ENCODE data around the gene GOT1. TPM values are rescaled to one million over a fixed set of nuclear protein-coding genes. Genes with fewer than 3 reads are reported as not detected.
A peak's percentile ranks its signal among the peaks of the same experiment; 100 is the strongest.

The GOT1 gene
- total RNA-seq, 1 donor from 2014 or later, result 507 TPM

- intact Hi-C loops (cut with DNase I), result no loop called here
- DNase-seq (ENCODE audit: missing footprints) (no peak), ATAC-seq (no peak)
These were observed 8.5 kb upstream of the GOT1 start for GRCh38 chr10:99438890-99439289.

GRCh38 chr10:99435986-99436638, 5.7 kb upstream of the GOT1 start:
- DNase-seq (ENCODE audit: missing footprints) (no peak), ATAC-seq (no peak)
- intact Hi-C loops (cut with DNase I), result no loop called here

- no peak for DNase-seq (ENCODE audit: missing footprints)
- ATAC-seq, result no peak
- intact Hi-C loops (cut with DNase I), result loop anchor here (5.0 kb wide), 3 partner anchors 299 to 1166 kb away; partner anchors contain the start of genes COX15, CUTC and LOXL4
These were observed 3.1 kb upstream of the GOT1 start for GRCh38 chr10:99433378-99434020.

DNA sequence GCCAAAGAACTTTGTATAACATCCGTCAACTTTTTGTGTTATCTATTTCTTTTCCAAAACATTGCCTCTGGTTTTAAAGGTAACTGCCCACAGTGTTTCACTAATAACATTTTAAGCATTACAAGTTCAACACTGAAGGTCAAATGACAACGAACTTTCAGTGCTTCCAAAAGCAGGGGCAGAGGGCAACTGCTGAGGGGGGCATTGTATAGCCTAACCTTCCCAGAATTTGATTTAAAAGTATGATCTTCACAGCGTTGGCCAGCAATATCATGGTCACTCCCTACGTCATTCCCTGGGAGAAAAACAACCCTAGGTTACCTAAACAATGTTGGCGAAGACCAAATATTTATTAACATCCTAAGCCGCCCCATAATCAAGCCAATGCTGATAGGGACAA, 2.5 kb upstream of the GOT1 start:
- DNase-seq (ENCODE audit: missing footprints) (no peak), ATAC-seq (no peak)
- intact Hi-C loops (cut with DNase I), result loop anchor here (5.0 kb wide), 3 partner anchors 299 to 1166 kb away; partner anchors contain the start of genes COX15, CUTC and LOXL4

GRCh38 chr10:99432047-99432446, 1.6 kb upstream of the GOT1 start:
- ATAC-seq (no peak), DNase-seq (ENCODE audit: missing footprints) (no peak)
- intact Hi-C loops (cut with DNase I), result loop anchor here (5.0 kb wide), 3 partner anchors 300 to 1165 kb away; partner anchors contain the start of genes COX15, CUTC and LOXL4

- peak; percentile 81 for DNase-seq (ENCODE audit: missing footprints)
- ATAC-seq, result peak; percentile 58
- intact Hi-C loops (cut with DNase I), result loop anchor here (1.0 to 5.0 kb wide), 6 partner anchors 39 to 1164 kb away; partner anchors contain the start of genes COX15, CUTC, LOXL4 and SLC25A28
These were observed 851 bp upstream of the GOT1 start for GRCh38 chr10:99431190-99431760.

DNA sequence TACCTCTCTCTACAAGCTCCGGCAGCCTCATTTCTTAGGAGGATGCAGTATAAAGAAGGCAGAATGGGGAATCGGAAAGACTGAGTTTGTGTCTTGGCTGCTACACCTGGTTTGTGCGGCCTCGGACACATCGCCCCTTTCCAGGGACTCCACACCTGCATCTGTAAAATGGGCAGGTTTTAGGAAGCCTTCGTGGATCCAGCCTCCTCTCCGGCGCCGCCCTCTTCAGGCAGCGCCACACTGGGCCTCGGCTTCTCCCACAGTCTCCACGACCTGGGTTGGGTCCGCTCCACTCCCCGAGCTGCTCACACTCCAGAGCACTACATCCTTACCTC, 341 bp downstream of the GOT1 start:
- intact Hi-C loops (cut with DNase I), result loop anchor here (2.0 to 5.0 kb wide), 5 partner anchors 183 to 1163 kb away; partner anchors contain the start of genes COX15, CUTC, LOXL4 and SLC25A28
- ATAC-seq, result no peak
- DNase-seq (ENCODE audit: missing footprints), result no peak

GRCh38 chr10:99429517-99430095, 818 bp downstream of the GOT1 start:
- intact Hi-C loops (cut with DNase I), result loop anchor here (2.0 to 5.0 kb wide), 5 partner anchors 183 to 1162 kb away; partner anchors contain the start of genes COX15, CUTC, LOXL4 and SLC25A28
- ATAC-seq (no peak), DNase-seq (ENCODE audit: missing footprints) (no peak)

DNA sequence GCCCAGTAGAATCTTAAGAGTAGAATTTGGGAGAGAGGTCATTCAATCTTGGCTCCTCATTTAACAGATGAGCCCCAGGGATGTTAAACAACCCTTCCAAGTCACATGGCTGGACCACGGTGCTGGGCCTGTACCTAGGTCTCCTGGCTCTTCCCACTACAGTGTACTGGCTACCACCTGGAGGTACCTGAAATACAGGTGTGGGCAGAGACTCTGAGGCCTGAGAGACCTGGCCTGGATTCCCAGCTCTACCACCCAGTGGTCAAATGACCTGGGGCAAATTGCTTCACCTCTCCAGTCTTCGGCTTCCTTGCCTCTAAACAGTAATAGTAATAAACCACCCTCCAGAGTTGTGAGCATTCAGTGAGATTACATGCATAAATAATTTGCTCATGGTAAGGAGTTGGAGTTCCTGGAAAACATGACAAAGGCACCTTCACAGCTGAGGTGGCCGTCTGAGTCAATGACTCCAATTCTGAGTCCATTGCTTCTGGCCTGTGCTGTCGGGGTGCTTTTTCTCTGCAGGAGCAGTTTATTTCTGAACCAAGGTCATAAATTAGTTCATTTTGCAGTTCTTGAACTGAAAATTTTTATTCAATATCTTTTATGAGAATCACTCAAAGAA, 2.7 kb downstream of the GOT1 start:
- intact Hi-C loops (cut with DNase I), result no loop called here
- DNase-seq (ENCODE audit: missing footprints) (peak; percentile 60), ATAC-seq (no peak)

DNA sequence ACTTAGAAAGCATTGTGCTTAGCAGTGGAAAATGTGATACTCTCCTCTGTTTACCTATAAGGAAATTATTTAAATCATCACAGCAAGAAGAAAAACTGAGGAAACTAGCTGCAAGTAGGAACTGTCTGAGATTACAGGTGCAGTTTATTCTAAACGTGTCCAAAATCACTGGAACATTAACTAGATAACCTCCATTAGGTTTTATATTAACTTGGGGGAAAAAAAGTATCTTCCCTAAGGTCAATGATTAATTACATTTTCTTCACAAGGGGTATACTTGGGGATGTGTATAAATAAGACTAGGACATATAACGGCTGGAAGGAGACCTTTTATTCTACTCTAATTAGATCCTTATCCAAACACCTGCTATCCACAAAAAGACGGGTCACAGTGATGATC, 3.7 kb downstream of the GOT1 start:
- ATAC-seq (no peak), DNase-seq (ENCODE audit: missing footprints) (no peak)
- intact Hi-C loops (cut with DNase I), result no loop called here

- no peak for ATAC-seq
- no peak for DNase-seq (ENCODE audit: missing footprints)
- intact Hi-C loops (cut with DNase I), result no loop called here
These were observed 5.2 kb downstream of the GOT1 start for GRCh38 chr10:99425204-99425603.

- DNase-seq (ENCODE audit: missing footprints) (no peak), ATAC-seq (no peak)
- intact Hi-C loops (cut with DNase I), result no loop called here
These were observed 5.8 kb downstream of the GOT1 start for GRCh38 chr10:99424656-99425055.

DNA sequence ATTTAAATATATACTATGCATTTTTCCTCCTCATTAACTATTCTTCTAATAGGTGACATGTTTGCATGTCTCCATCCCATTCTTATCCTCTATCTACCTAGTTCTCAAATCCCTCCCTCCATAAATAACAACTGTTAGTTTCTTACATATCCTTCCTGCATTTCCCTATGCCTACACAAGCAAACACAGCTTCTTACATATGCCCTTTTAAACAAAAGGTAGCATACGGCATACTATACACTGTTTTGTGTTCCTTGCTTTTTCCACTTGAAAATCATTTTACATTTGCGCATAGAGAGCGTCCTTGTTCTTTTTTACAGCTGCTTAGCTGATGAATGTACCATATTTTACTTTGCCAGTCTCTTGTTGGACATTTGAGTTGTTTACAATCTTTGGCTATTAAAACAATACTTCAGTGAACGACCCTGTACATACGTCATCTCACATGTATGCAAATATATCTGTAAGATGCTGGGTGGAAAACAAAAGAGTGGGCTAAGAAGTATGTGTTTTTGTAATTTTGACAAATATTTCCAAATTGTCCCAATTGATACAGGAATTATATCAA, 7.8 kb downstream of the GOT1 start:
- DNase-seq (ENCODE audit: missing footprints), result no peak
- no peak for ATAC-seq
- intact Hi-C loops (cut with DNase I), result no loop called here

DNA sequence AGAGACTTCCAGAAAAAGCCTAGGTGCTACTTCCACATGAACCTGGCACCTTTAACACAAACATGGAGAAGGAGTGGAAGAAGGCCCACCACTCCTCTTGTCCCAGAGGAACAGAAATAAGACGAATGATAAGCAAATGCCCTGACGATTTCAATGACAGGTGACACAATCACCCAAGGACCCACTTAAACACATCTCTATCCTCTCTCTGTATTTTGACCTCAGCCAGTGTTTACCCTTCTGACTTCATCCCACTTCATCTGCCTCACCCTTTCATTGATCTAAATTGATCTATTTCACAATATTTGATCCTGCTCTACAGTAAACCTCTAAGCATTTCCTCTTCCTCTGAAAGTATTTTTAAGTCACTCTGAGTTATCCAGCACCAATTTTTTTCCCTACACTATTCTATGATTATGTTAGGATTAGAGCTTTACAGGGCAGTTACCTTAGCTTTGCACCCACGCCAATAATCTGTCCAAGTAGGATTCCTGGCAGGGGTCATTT, 9.1 kb downstream of the GOT1 start:
- no peak for DNase-seq (ENCODE audit: missing footprints)
- ATAC-seq, result no peak
- intact Hi-C loops (cut with DNase I), result no loop called here

DNA sequence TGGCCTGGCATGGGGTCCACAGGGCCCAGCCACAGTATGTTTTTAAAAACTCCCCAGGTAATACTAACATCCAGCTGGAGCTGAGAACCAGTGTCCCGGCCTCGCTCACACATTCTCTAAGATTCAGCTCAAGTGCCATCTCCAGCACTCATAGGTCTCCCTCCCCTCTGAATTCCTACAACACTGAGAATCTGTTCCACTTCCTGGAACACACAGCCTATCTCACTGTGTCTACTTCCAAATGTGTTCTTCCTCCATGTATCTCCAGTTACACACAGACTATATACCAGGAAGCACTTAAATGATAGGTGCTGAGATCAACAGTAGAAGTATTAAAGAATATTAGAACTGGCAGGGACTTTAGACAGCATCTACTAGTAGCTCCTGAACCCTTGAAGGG, 10.7 kb downstream of the GOT1 start:
- intact Hi-C loops (cut with DNase I), result no loop called here
- ATAC-seq, result no peak
- DNase-seq (ENCODE audit: missing footprints), result no peak

DNA sequence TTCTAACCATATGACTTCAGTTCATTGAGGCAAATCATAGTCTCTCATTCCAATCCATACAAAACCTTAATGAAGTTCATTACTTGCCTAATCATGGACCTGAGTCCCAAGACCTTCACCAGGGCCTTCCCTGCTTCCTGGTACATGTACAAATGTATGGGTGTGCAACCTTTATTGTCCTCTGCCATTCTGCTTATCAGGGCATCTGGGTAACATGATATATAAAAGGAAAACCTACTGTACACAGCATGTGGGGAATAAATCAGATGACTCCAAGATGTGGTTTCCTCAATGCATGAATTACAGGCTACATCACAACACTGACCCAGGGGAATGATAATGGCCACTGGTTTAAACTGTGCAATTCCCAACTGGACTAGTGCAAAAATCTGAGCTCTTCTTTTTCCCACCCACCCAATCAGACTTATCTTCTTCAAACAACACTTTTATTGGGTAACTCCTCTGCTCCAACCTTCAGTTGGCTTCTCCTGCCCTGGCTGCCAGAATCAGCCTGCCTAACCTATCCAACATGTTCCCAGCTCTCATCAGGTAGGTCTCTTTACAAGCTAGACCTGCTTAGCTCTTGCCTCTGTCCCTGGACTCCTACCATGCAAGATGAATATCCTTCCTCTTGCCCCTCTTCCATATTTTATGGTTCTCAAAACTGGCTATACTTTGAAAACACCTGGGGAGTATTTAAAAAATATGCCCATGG, 11.4 kb downstream of the GOT1 start:
- intact Hi-C loops (cut with DNase I), result no loop called here
- ATAC-seq (no peak), DNase-seq (ENCODE audit: missing footprints) (peak; percentile 30)

DNA sequence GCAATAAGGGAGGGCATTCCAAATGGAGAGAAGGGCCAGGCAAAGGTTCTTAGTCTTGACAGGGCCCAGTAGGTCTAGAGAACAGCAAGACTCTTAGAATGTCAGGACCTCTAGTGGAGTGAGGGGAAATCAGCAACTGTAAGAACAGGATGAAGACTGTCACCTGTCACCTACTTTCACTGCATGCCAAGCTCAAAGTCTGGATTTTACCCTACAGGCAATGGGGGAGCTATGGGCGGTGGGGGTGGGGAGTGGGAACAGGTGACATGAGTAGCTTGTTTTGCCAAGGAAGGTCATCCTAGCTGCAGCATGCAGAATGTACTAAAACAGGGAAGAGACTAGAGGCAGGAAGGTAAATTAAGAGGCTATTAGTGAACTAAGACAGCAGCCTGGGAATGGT, 18.3 kb downstream of the GOT1 start:
- ATAC-seq, result peak; percentile 75
- no peak for DNase-seq (ENCODE audit: missing footprints)
- intact Hi-C loops (cut with DNase I), result no loop called here

DNA sequence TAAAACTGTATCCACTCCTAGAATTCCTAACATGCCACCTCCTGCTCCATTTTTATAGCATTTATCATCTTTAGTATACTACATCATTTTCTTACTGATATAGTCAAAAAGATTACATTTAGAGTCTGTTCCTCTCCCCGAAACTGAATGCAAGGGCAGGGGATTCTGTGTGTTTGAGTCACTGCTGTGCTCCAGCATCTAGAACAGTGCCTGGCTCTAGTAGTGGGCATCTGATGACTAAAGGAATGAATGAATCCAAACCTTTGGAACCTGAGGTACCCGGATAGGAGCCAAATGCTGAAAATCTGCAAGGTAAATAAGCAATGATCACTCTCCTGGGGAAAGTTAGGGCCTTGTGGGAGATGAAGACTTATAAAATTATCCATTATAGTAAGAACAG, 18.9 kb downstream of the GOT1 start:
- no peak for ATAC-seq

More for the DNA sequence above, 18.9 kb downstream of the GOT1 start:
- intact Hi-C loops (cut with DNase I), result no loop called here
- DNase-seq (ENCODE audit: missing footprints), result no peak

Measured in Right ventricle myocardium inferior (tissue), 1 donor.